AG04449 (cell line): Measurements from ENCODE around the gene TMEM106A.
"Not testable (repeated sequence)": the region's sequence is repeated elsewhere in the genome, so short reads cannot be mapped to it uniquely, and the experiment has no call there.

Experiments used
- CTCF ChIA-PET: fragments of 350-600 bp; formaldehyde crosslinking; extraction: SDS; loops from one replicate; lab custom pipeline; 2021; ENCODE audit warnings: antibody characterized with exemption; lab: Yijun Ruan, JAX
- POLR2A ChIA-PET: fragments of 400-600, 350-600 bp; formaldehyde crosslinking; extraction: SDS; loops from one replicate; lab custom pipeline; 2020; ENCODE audit warnings: antibody characterized with exemption, inconsistent platforms; lab: Yijun Ruan, JAX
- DNase-seq: peaks from one replicate; pipeline ENCODE4 v3.0.0-alpha.2; 2010; ENCODE audit warnings: low read depth, low spot score
- H3K4me3 ChIP-seq: 2 replicates; pipeline ENCODE4 v1.5.1; 2011; ENCODE audit warnings: low read depth, mild to moderate bottlenecking, control low read depth, low read length
- CTCF ChIP-seq: IDR thresholded peaks from one replicate; pipeline ENCODE4 v1.5.1; 2011; ENCODE audit warnings: mild to moderate bottlenecking, moderate library complexity, low read length, control low read depth, inconsistent platforms; ENCODE audit not compliant: insufficient read depth; ENCODE audit errors: missing control alignments

The TMEM106A gene

GRCh38 chr17:43219746-43220380 is 8.2 kb downstream of the TMEM106A start:
- POLR2A ChIA-PET = interaction anchor here (2.0 kb wide), 1 partner anchor 96 kb away, joined by 9 read pairs; no protein-coding TSS in a partner anchor
- CTCF ChIA-PET = no interaction called here
- H3K4me3 ChIP-seq = no peak overlapping the region
- no peak for TF ChIP-seq CTCF
- DNase-seq = no peak

GRCh38 chr17:43220511-43221125 is 8.9 kb downstream of the TMEM106A start:
- POLR2A ChIA-PET = interaction anchor here (1.6 kb wide), 1 partner anchor 9 kb away, joined by 5 read pairs; the partner anchor contains the start of gene TMEM106A
- H3K4me3 ChIP-seq = no peak overlapping the region
- no peak for DNase-seq
- TF ChIP-seq CTCF = no peak
- CTCF ChIA-PET = no interaction called here

GRCh38 chr17:43224146-43224705 is 12.6 kb downstream of the TMEM106A start:
- no peak for TF ChIP-seq CTCF
- ChIA-PET CTCF (no interaction called here), POLR2A (interaction anchor here (0.9 kb wide), 1 partner anchor 93 kb away, joined by 3 read pairs; no protein-coding TSS in a partner anchor)
- no peak overlapping the region for H3K4me3 ChIP-seq
- DNase-seq = no peak

GRCh38 chr17:43226393-43226792 is 14.7 kb downstream of the TMEM106A start:
- DNase-seq = no peak
- ChIA-PET CTCF (interaction anchor here (0.8 kb wide), 1 partner anchor 10 kb away, joined by 5 read pairs; no protein-coding TSS in a partner anchor), POLR2A (no interaction called here)
- no peak overlapping the region for H3K4me3 ChIP-seq
- no peak for TF ChIP-seq CTCF

GRCh38 chr17:43228020-43228782 is 16.5 kb downstream of the TMEM106A start, which contains the start of gene CCDC200:
TSS of gene CCDC200 (minus strand) at chr17:43228623. CDS start at chr17:43228554, 69 bp downstream.
- DNase-seq, CTCF ChIA-PET, POLR2A ChIA-PET, H3K4me3 ChIP-seq: not testable (repeated sequence)

GRCh38 chr17:43231205-43232020 is 19.7 kb downstream of the TMEM106A start:
- CTCF ChIA-PET, DNase-seq, POLR2A ChIA-PET: not testable (repeated sequence)
- H3K4me3 ChIP-seq = peak overlapping the region; percentile 44

GRCh38 chr17:43232021-43232699 is 20.5 kb downstream of the TMEM106A start:
- CTCF ChIA-PET, POLR2A ChIA-PET, DNase-seq: not testable (repeated sequence)
- H3K4me3 ChIP-seq = peak overlapping the region; percentile 44

- H3K4me3 ChIP-seq, DNase-seq, CTCF ChIA-PET, POLR2A ChIA-PET: not testable (repeated sequence)
These were observed 21.6 kb downstream of the TMEM106A start for GRCh38 chr17:43233263-43233662.

GRCh38 chr17:43233877-43234276 is 22.2 kb downstream of the TMEM106A start, which contains the start of gene RNU2-1:
TSS of gene RNU2-1 (minus strand) at chr17:43233977.
- DNase-seq, CTCF ChIA-PET, POLR2A ChIA-PET, H3K4me3 ChIP-seq: not testable (repeated sequence)

- POLR2A ChIA-PET, H3K4me3 ChIP-seq, CTCF ChIA-PET, DNase-seq: not testable (repeated sequence)
These were observed 27.9 kb downstream of the TMEM106A start for GRCh38 chr17:43239597-43239996.
